SK-N-MC (cell line): ENCODE results near the gene INPP5A.
"Not testable (repeated sequence)": the region's sequence is repeated elsewhere in the genome, so short reads cannot be mapped to it uniquely, and the experiment has no call there.

ENCODE experiments used
- DNase-seq: peaks from one replicate; pipeline ENCODE4 v3.0.0-alpha.2; 2011; ENCODE audit warnings: low read depth, low spot score
- H3K27ac ChIP-seq: fragments of 200-600 bp; sonication (generic); 2 replicates; pipeline ENCODE4 v1.5.1; 2016; ENCODE audit warnings: mixed run types
- H3K36me3 ChIP-seq: fragments of 200-600 bp; sonication (generic); 2 replicates; pipeline ENCODE4 v1.6.1; 2017; ENCODE audit warnings: antibody characterized with exemption, low read length, mixed read lengths; ENCODE audit not compliant: insufficient read depth
- H3K4me3 ChIP-seq: fragments of 200-600 bp; sonication (generic); 2 replicates; pipeline ENCODE4 v1.5.1; 2016
- H3K9ac ChIP-seq: fragments of 200-600 bp; sonication (generic); 2 replicates; pipeline ENCODE4 v1.8.0; 2017; ENCODE audit warnings: mixed run types, mixed read lengths; ENCODE audit not compliant: insufficient read length
- H3K9me3 ChIP-seq: fragments of 200-600 bp; sonication (generic); 2 replicates; pipeline ENCODE4 v1.6.1; 2017; ENCODE audit warnings: low read depth, mild to moderate bottlenecking, antibody characterized with exemption, low read length, moderate library complexity, mixed read lengths
- EZH2 ChIP-seq: fragments of 200-600 bp; sonication (generic); IDR thresholded peaks from one replicate; pipeline ENCODE4 v1.6.1; 2017; ENCODE audit warnings: antibody characterized with exemption
- FOXP2 ChIP-seq: optimal IDR thresholded peaks from 2 replicates; pipeline ENCODE3; 2011; ENCODE audit warnings: mild to moderate bottlenecking, moderate library complexity; ENCODE audit not compliant: insufficient read depth; ENCODE audit errors: extremely low read length, control extremely low read depth
- POLR2AphosphoS5 ChIP-seq: IDR thresholded peaks from 2 replicates; pipeline ENCODE4 v1.6.1; 2012; ENCODE audit warnings: mild to moderate bottlenecking, low read depth, low read length, borderline replicate concordance

INPP5A gene

GRCh38 chr10:132502544-132503300 lies 34.9 kb upstream of the INPP5A start:
- no peak overlapping the region for H3K4me3 ChIP-seq
- DNase-seq: no peak
- TF ChIP-seq FOXP2 (no peak), EZH2 (no peak), POLR2AphosphoS5 (no peak)

DNA sequence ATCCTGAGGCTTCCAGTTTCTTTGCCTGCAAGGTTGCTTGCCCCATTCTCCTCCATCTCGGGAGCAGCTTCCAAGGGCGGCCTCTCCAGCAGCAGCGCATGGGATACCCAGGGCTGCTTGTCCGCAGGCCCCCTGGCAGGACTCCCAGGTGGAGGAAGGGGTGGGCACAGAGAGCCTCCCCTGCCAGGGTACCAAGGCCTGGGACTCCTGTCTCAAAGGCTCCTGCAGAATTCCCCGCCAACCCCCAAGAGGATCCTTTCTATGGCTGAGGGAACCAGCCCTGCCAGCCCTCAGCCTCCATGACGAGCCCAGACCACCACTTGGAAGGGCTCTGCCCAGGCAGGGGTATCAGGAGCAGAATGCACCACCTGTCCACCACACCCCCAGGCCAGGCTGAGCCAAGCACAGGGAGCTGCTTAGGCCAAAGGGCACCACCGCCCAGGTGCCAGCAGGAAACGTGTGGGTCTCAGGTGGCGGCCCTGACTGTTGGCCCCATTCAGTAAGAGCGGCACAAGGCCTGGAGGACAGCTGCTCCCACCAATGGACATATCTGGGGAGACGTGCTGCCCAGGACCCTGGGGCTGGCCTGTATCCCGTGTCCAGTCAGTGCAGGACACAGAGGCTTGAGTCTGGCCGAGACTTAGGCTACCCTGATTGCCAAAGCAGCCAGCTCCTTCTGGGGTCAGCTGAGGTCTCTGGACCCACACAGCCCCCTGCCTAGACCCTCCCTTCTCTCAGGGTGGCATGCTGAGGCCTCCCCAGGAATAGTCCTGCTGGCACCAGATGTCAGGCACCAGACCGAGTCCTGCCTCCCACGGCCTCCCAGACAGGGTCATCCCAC lies 33.8 kb upstream of the INPP5A start:
- Histone ChIP-seq H3K27ac (no peak overlapping the region), H3K9me3 (no peaks in the 10 kb centered on the region), H3K9ac (no peak overlapping the region), H3K36me3 (no peaks in the 10 kb centered on the region), H3K4me3 (no peak overlapping the region)
- no peak for DNase-seq
- TF ChIP-seq FOXP2 (no peak), EZH2 (no peak), POLR2AphosphoS5 (no peak)

More at GRCh38 chr10:132502544-132503300, 34.9 kb upstream of the INPP5A start:
- Histone ChIP-seq H3K36me3 (no peaks in the 10 kb centered on the region), H3K27ac (no peak overlapping the region), H3K9ac (no peak overlapping the region), H3K9me3 (no peaks in the 10 kb centered on the region)

GRCh38 chr10:132504501-132505272 lies 32.9 kb upstream of the INPP5A start:
- H3K36me3 ChIP-seq: no peaks in the 10 kb centered on the region
- no peak overlapping the region for H3K9ac ChIP-seq
- H3K27ac ChIP-seq: no peak overlapping the region
- no peaks in the 10 kb centered on the region for H3K9me3 ChIP-seq
- no peak for TF ChIP-seq FOXP2
- TF ChIP-seq EZH2: no peak
- no peak for TF ChIP-seq POLR2AphosphoS5
- H3K4me3 ChIP-seq: no peak overlapping the region
- DNase-seq: no peak

DNA sequence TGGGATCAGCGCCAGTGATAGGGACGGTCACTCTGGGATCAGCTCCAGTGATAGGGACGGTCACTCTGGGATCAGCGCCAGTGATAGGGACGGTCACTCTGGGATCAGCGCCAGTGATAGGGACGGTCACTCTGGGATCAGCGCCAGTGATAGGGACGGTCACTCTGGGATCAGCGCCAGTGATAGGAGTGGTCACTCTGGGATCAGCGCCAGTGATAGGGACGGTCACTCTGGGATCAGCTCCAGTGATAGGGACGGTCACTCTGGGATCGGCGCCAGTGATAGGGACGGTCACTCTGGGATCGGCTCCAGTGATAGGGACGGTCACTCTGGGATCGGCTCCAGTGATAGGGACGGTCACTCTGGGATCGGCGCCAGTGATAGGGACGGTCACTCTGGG lies 32.0 kb upstream of the INPP5A start:
- not testable (repeated sequence) for DNase-seq, H3K36me3 ChIP-seq, H3K9me3 ChIP-seq

GRCh38 chr10:132506711-132507408 lies 30.7 kb upstream of the INPP5A start:
- Histone ChIP-seq H3K27ac (no peak overlapping the region), H3K9ac (no peak overlapping the region), H3K4me3 (no peak overlapping the region), H3K36me3 (no peaks in the 10 kb centered on the region), H3K9me3 (no peaks in the 10 kb centered on the region)
- DNase-seq: no peak
- no peak for TF ChIP-seq FOXP2

More for the DNA sequence above, 32.0 kb upstream of the INPP5A start:
- H3K27ac ChIP-seq, H3K9ac ChIP-seq, H3K4me3 ChIP-seq: not testable (repeated sequence)

- no peak for DNase-seq
- TF ChIP-seq EZH2 (no peak), FOXP2 (no peak), POLR2AphosphoS5 (no peak)
Observed at GRCh38 chr10:132507409-132507955, 30.1 kb upstream of the INPP5A start.

GRCh38 chr10:132507956-132508490 lies 29.6 kb upstream of the INPP5A start:
- H3K4me3 ChIP-seq: no peak overlapping the region
- no peak for DNase-seq
- TF ChIP-seq FOXP2: no peak
- TF ChIP-seq POLR2AphosphoS5: no peak
- no peak for TF ChIP-seq EZH2

More at GRCh38 chr10:132507409-132507955, 30.1 kb upstream of the INPP5A start:
- Histone ChIP-seq H3K9ac (no peak overlapping the region), H3K9me3 (no peaks in the 10 kb centered on the region), H3K4me3 (no peak overlapping the region), H3K27ac (no peak overlapping the region), H3K36me3 (no peaks in the 10 kb centered on the region)

More at GRCh38 chr10:132507956-132508490, 29.6 kb upstream of the INPP5A start:
- no peaks in the 10 kb centered on the region for H3K36me3 ChIP-seq
- no peaks in the 10 kb centered on the region for H3K9me3 ChIP-seq
- H3K27ac ChIP-seq: no peak overlapping the region
- H3K9ac ChIP-seq: no peak overlapping the region
